Psoas muscle (tissue), 8 donors: ENCODE measurements around the gene FAM181A. TPM values are rescaled to one million over a fixed set of nuclear protein-coding genes. Genes with fewer than 3 reads are reported as not detected.

Source experiments
- ATAC-seq, 4 donors: fragments of 200-7000 bp; cut with Tn5 transposase; one replicate each; pipeline ENCODE4 v1.9.1; 2020; ENCODE audit warnings: moderate library complexity in 3 of 4, mild to moderate bottlenecking in 2 of 4
- DNase-seq, 2 donors: peaks; one replicate each; pipeline ENCODE4 v3.0.0-alpha.2; 2020
- H3K27ac ChIP-seq: fragments of 200-600 bp; one replicate; pipeline ENCODE4 v1.8.0; 2022
- H3K27me3 ChIP-seq, 3 donors: fragments of 200-600 bp in 1 of 3; one replicate each; pipeline versions ENCODE4 v1.6.1 to v1.8.0; 2013 to 2022; ENCODE audit warnings: low read length in 2 of 3, mild to moderate bottlenecking in 2 of 3, moderate library complexity in 1 of 3; ENCODE audit not compliant: insufficient read depth in 3 of 3
- H3K36me3 ChIP-seq, 2 donors: fragments of 200-600 bp in 1 of 2; one replicate each; pipeline versions ENCODE4 v1.6.1 to v1.8.0; 2013 to 2022; ENCODE audit warnings: low read depth in 1 of 2, mild to moderate bottlenecking in 1 of 2, moderate library complexity in 1 of 2; ENCODE audit not compliant: insufficient read depth in 1 of 2
- H3K4me1 ChIP-seq: fragments of 200-600 bp; one replicate; pipeline ENCODE4 v1.8.0; 2022
- H3K4me3 ChIP-seq: fragments of 200-600 bp; one replicate; pipeline ENCODE4 v1.8.0; 2022; ENCODE audit warnings: mild to moderate bottlenecking
- H3K9me3 ChIP-seq: fragments of 200-600 bp; one replicate; pipeline ENCODE4 v1.8.0; 2022
- CTCF ChIP-seq: fragments of 200-600 bp; IDR thresholded peaks from one replicate; pipeline ENCODE4 v1.8.0; 2022; ENCODE audit warnings: antibody characterized with exemption
- WGBS, 3 donors: extraction: QIAGEN DNeasy Blood & Tissue Kit; methylation state at CpG; one replicate each; pipeline versions ENCODE4 v1.1.6 to v1.1.7; 2013; 5-methylcytosine and 5-hydroxymethylcytosine counted together
- intact Hi-C, 2 donors: fragments of 100-400 bp; cut with DNase I; formaldehyde crosslinking; loops; one replicate each; pipeline versions ENCODE4 v1.11.0 to v1.14.2; 2022
- polyA plus RNA-seq, 3 donors: library from polyadenylated mRNA; stranded (reverse); fragments of 200-250 nt; gene quantifications; one replicate each; pipeline ENCODE4 v1.2.3, GENCODE V29; 2013
- total RNA-seq, 4 donors: library from RNA; stranded (reverse); fragmentation: NEBNext Ultra II Directional in 2 of 4; extraction: Animal tissue kit (Norgen Biotek cat#: 25700) in 2 of 4; gene quantifications; one replicate each; pipeline versions ENCODE4 v1.2.1 to v1.2.4, GENCODE V29; 2021 to 2023
- donor health status: healthy with polysubstance abuse.
- donor health status: DM: no; HTN: no; CAD: no; lungs with moderate emphysema.
- donor health status: Bipolar disorder and iron deficiency.
- donor health status: healthy.
- donor health status: DM: yes; HTN: yes; CAD: no.
- donor health status: DM: no; HTN: no; CAD: no.
- donor health status: DM: no; HTN: no; CAD: no.
- donor health status: DM: yes; HTN: yes; CAD: no.

The FAM181A gene
- total and polyA plus RNA-seq, 7 donors, result 0.14 to 0.32 TPM; not detected in 5

- intact Hi-C loops, result no loop called here
- ATAC-seq (peak in 3 of 4 donors; percentile 1 to 11 (median 4)), DNase-seq (peak in 1 of 2 donors; percentile 65)
- Histone ChIP-seq H3K4me1 (peaks cover 95% of the 10 kb centered on the region), H3K27me3 (no peaks in the 10 kb centered on the region), H3K27ac (peak overlapping the region; percentile 98), H3K36me3 (peaks cover 0 to 100% of the 10 kb centered on the region in 2 donors), H3K4me3 (no peak overlapping the region), H3K9me3 (no peaks in the 10 kb centered on the region)
- TF ChIP-seq CTCF, result no peak
- WGBS, 3 donors, result 57 to 85% (median 60%) methylated on average over 20 of the region's 20 CpGs
These were observed 23.9 kb downstream of the FAM181A start for GRCh38 chr14:93950948-93951634.

- WGBS, 3 donors, result 28 to 53% (median 41%) methylated on average over 7 of the region's 7 CpGs
- no peak for TF ChIP-seq CTCF
- ATAC-seq (peak in 3 of 4 donors; percentile 18 to 45 (median 25)), DNase-seq (peak in 1 of 2 donors; percentile 55)
- H3K4me1 ChIP-seq, result peaks cover 95% of the 10 kb centered on the region
- H3K36me3 ChIP-seq, result peaks cover 0 to 100% of the 10 kb centered on the region in 2 donors
- H3K4me3 ChIP-seq, result no peak overlapping the region
- H3K27me3 ChIP-seq, result no peaks in the 10 kb centered on the region
- intact Hi-C loops, result no loop called here
- no peaks in the 10 kb centered on the region for H3K9me3 ChIP-seq
- peak overlapping the region; percentile 98 for H3K27ac ChIP-seq
These were observed 24.7 kb downstream of the FAM181A start for GRCh38 chr14:93951635-93952540.

GRCh38 chr14:93952829-93953228, 25.7 kb downstream of the FAM181A start:
- no peaks in the 10 kb centered on the region for H3K9me3 ChIP-seq
- H3K27ac ChIP-seq, result peak overlapping the region; percentile 98
- peaks cover 0 to 98% of the 10 kb centered on the region in 2 donors for H3K36me3 ChIP-seq
- H3K27me3 ChIP-seq, result no peaks in the 10 kb centered on the region
- intact Hi-C loops, result no loop called here
- ATAC-seq, result no peak
- H3K4me3 ChIP-seq, result no peak overlapping the region
- TF ChIP-seq CTCF, result no peak
- WGBS, 3 donors, result 46 to 78% (median 51%) methylated on average over 3 of the region's 3 CpGs
- no peak for DNase-seq
- H3K4me1 ChIP-seq, result peaks cover 94% of the 10 kb centered on the region

- H3K4me1 ChIP-seq, result peaks cover 94% of the 10 kb centered on the region
- H3K36me3 ChIP-seq, result peaks cover 0 to 98% of the 10 kb centered on the region in 2 donors
- no peaks in the 10 kb centered on the region for H3K9me3 ChIP-seq
- H3K27me3 ChIP-seq, result no peaks in the 10 kb centered on the region
- DNase-seq (no peak), ATAC-seq (no peak)
- 26 to 48% (median 29%) methylated on average over 14 of the region's 14 CpGs for WGBS, 3 donors
- peak overlapping the region; percentile 98 for H3K27ac ChIP-seq
- no peak overlapping the region for H3K4me3 ChIP-seq
- intact Hi-C loops, result no loop called here
- peak; percentile 6 for TF ChIP-seq CTCF
These were observed 26.1 kb downstream of the FAM181A start for GRCh38 chr14:93953263-93953662.
